Measurements from ENCODE around the gene IPO4. TPM values are rescaled to one million over a fixed set of nuclear protein-coding genes. Genes with fewer than 3 reads are reported as not detected.

Gene IPO4
- total and polyA plus RNA-seq, 2 of the 13 experiments (the other 11 are each of a cell fraction or from before 2014, with no cell fraction given), result 39.0 to 179 TPM

GRCh38 chr14:24146978-24147760 is 41.4 kb downstream of the IPO4 start, which contains the start of gene RNF31 (continued):
- no peak for TF ChIP-seq REL (CRISPR knock-in tag; conservative IDR thresholded peaks at IDR 0.05)
- no peak for TF ChIP-seq HMG20A (CRISPR knock-in tag; IDR thresholded peaks at IDR 0.05; ENCODE audit: borderline replicate concordance)
- TF ChIP-seq CHCHD3 (CRISPR knock-in tag; IDR thresholded peaks at IDR 0.05), result no peak
- no peak for TF ChIP-seq HNF4A (CRISPR knock-in tag; IDR thresholded peaks at IDR 0.05)
- TF ChIP-seq ESRRA (CRISPR knock-in tag; IDR thresholded peaks at IDR 0.05; ENCODE audit: low read depth), result 0 out of 2 replicates have a peak, but pooled peaks have one; percentile 16
- 0 out of 2 replicates have a peak, but pooled peaks have one; percentile 56 for TF ChIP-seq TFDP1 (CRISPR knock-in tag; IDR thresholded peaks at IDR 0.05; ENCODE audit: borderline replicate concordance)
- TF ChIP-seq ZNF329 (CRISPR knock-in tag; IDR thresholded peaks at IDR 0.05; ENCODE audit: low read depth), result no peak
- TF ChIP-seq ZNF180 (CRISPR knock-in tag; IDR thresholded peaks at IDR 0.05; ENCODE audit: borderline replicate concordance, low read depth), result peak; percentile 74; the same call in 1 of the 2 replicates
- peak; percentile 48; the same call in 1 of the 2 replicates for TF ChIP-seq ZBTB10 (CRISPR knock-in tag; IDR thresholded peaks at IDR 0.05; ENCODE audit: borderline replicate concordance)
- TF ChIP-seq ZNF235 (CRISPR knock-in tag; IDR thresholded peaks at IDR 0.05; ENCODE audit: borderline replicate concordance), result 0 out of 2 replicates have a peak, but pooled peaks have one; percentile 2
- no peak for TF ChIP-seq MAFK (conservative IDR thresholded peaks at IDR 0.05 in 1 of 2, IDR thresholded peaks at IDR 0.05 in 1 of 2; ENCODE audit: low read length in 2 of 2)
- no peak; the same call in 1 of the 2 replicates for TF ChIP-seq PRDM4 (CRISPR knock-in tag; IDR thresholded peaks at IDR 0.05; ENCODE audit: borderline replicate concordance)
- TF ChIP-seq GRHL1 (CRISPR knock-in tag; conservative IDR thresholded peaks at IDR 0.05), result no peak
- peak; percentile 71 for TF ChIP-seq SP5 (CRISPR knock-in tag; IDR thresholded peaks at IDR 0.05; ENCODE audit: borderline replicate concordance, low read depth)
- no peak; the same call in 1 of the 2 replicates for TF ChIP-seq HOMEZ (CRISPR knock-in tag; IDR thresholded peaks at IDR 0.05; ENCODE audit: low read depth)
- TF ChIP-seq ZNF160 (CRISPR knock-in tag; IDR thresholded peaks at IDR 0.05), result no peak
- peak; percentile 66; the same call in 1 of the 2 replicates for TF ChIP-seq MEF2D (CRISPR knock-in tag; IDR thresholded peaks at IDR 0.05)
- TF ChIP-seq SSRP1 (CRISPR knock-in tag; IDR thresholded peaks at IDR 0.05), result 0 out of 2 replicates have a peak, but pooled peaks have one; percentile 24

All from HepG2 (cell line).